Adrenal gland (tissue), 5 donors: Measurements from ENCODE around the gene SNED1.

ENCODE experiments used
- POLR2A ChIP-seq, 2 donors: fragments of 450-650 bp; IDR thresholded peaks; one replicate each; pipeline ENCODE4 v1.6.1; 2017; ENCODE audit warnings: antibody characterized with exemption in 2 of 2, mild to moderate bottlenecking in 2 of 2, moderate library complexity in 1 of 2
- TF ChIP-seq, protein P1 (sequence below), 6 experiments: fragments of 450-650 bp in 4 of 6; fragments of 200-600 bp in 2 of 6; sonication (generic) in 1 of 6; IDR thresholded peaks; 1 replicate in 5 of 6; 2 replicates in 1 of 6; pipeline versions ENCODE4 v1.5.1 to v1.8.0; 2016 to 2021; ENCODE audit warnings: antibody characterized with exemption in 6 of 6, mild to moderate bottlenecking in 2 of 6, moderate library complexity in 1 of 6
- donor health status: DM: no; HTN: no; CAD: no.

DNA sequence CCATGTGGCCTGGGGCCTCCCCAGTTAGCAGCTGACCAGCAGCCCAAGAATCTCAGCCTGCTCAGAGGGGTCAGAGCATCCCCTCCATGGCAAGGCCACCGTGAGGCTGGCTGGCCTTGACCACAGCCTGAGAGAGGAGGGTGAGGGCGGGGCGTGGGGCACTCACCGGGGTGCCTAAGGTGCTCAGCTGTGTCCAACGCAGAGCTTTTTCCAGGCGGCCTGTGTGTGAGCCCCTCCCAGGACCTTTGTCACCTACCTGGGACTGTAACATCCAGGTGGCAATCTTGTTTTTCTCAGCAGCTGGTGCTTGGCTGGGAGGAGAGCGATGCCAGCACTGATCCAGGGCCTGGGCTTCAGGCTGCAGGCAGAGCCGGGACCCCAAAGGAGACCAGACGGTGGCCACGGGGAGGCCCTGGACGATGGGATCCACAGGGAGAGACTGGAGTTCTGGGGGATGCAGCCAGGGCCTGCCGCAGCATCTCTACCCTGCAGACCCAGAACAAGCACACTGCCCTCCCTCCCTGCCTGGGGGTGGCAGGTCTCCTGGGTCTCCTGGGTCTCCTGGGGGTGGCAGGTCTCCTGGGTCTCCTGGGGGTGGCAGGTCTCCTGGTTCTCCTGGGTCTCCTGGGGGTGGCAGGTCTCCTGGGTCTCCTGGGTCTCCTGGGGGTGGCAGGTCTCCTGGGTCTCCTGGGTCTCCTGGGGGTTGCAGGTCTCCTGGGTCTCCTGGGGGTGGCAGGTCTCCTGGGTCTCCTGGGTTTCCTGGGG, 12.3 kb downstream of the SNED1 start:
- no peak for TF ChIP-seq POLR2A (IDR thresholded peaks at IDR 0.05)
- TF ChIP-seq, protein P1, sequence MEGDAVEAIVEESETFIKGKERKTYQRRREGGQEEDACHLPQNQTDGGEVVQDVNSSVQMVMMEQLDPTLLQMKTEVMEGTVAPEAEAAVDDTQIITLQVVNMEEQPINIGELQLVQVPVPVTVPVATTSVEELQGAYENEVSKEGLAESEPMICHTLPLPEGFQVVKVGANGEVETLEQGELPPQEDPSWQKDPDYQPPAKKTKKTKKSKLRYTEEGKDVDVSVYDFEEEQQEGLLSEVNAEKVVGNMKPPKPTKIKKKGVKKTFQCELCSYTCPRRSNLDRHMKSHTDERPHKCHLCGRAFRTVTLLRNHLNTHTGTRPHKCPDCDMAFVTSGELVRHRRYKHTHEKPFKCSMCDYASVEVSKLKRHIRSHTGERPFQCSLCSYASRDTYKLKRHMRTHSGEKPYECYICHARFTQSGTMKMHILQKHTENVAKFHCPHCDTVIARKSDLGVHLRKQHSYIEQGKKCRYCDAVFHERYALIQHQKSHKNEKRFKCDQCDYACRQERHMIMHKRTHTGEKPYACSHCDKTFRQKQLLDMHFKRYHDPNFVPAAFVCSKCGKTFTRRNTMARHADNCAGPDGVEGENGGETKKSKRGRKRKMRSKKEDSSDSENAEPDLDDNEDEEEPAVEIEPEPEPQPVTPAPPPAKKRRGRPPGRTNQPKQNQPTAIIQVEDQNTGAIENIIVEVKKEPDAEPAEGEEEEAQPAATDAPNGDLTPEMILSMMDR (IDR thresholded peaks at IDR 0.05) = no peak
